ENCODE measurements around the gene TRAPPC2L. TPM values are rescaled to one million over a fixed set of nuclear protein-coding genes. Genes with fewer than 3 reads are reported as not detected.

The TRAPPC2L gene
- total and polyA plus RNA-seq, 2 of the 13 experiments (the other 11 are each of a cell fraction or from before 2014, with no cell fraction given) = 96.3 to 107 TPM

DNA sequence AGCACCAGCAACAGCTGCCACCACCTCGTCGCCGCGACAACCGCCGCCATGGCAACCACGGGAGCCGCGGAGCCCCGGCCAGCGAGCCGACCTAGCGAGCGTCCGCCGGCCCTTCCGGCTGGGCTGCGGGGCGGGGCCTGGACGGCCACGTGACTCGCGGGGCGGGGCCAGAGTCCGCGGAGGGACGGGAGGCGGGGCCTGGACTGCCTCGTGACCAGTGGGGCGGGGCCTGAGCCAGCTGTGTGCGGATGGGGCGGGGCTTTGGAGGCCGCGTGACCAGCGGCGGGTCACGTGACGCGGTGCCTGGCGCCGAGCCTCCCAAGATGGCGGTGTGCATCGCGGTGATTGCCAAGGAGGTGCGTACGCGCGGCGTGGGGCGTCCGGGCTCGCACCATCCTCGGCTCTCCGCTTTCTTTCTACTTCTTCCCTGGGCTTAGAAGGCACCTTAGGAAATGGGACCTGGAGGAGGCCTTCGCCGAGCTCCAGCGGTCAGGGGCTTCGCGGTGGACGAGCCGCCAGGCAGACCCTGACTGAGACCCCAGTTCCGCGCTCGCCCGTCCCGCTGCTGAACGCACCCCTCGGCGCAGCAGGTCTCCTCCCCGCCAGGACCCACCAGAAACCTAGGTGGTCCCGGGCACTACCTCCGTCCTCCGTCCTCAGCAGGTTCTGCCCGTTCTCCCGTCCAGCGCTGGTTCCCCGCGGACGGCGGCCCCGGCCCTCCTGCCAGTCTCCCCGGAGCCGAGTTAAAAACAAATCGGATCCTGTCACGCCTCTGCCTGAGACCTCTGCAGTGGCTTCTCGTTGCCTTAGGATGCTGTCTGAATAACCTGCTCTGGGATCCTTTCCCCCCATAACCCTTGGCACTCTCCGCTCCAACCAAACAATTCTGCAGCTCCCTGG, at the start of gene TRAPPC2L, which contains the start of gene GALNS (continued):
- TF ChIP-seq ZBTB39 (CRISPR knock-in tag; IDR thresholded peaks at IDR 0.05) = no peak
- TF ChIP-seq SP1 (IDR thresholded peaks at IDR 0.05) = no peak
- TF ChIP-seq SP1 (CRISPR knock-in tag; IDR thresholded peaks at IDR 0.05) = peak; percentile 97
- peak; percentile 89 for TF ChIP-seq POLR2G (IDR thresholded peaks at IDR 0.05; ENCODE audit: low read depth, low read length)
- no peak for TF ChIP-seq CENPX (CRISPR knock-in tag; IDR thresholded peaks at IDR 0.05)
- TF ChIP-seq TFDP2 (CRISPR knock-in tag; IDR thresholded peaks at IDR 0.05) = peak; percentile 71
- no peak for TF ChIP-seq ZNF335 (CRISPR knock-in tag; IDR thresholded peaks at IDR 0.05)
- peak; percentile 74 for TF ChIP-seq ZFY (CRISPR knock-in tag; IDR thresholded peaks at IDR 0.05)
- TF ChIP-seq PITX1 (CRISPR knock-in tag; IDR thresholded peaks at IDR 0.05) = no peak
- TF ChIP-seq BCL6 (CRISPR knock-in tag; IDR thresholded peaks at IDR 0.05) = peak; percentile 48; the same call in 1 of the 2 replicates
- TF ChIP-seq, protein P1, sequence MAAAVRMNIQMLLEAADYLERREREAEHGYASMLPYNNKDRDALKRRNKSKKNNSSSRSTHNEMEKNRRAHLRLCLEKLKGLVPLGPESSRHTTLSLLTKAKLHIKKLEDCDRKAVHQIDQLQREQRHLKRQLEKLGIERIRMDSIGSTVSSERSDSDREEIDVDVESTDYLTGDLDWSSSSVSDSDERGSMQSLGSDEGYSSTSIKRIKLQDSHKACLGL (CRISPR knock-in tag; IDR thresholded peaks at IDR 0.05) = peak; percentile 71
- peak; percentile 68 for TF ChIP-seq ZNF691 (CRISPR knock-in tag; IDR thresholded peaks at IDR 0.05; ENCODE audit: borderline replicate concordance, low read depth)
- peak; percentile 96 for TF ChIP-seq ZNF605 (CRISPR knock-in tag; IDR thresholded peaks at IDR 0.05)
- TF ChIP-seq ZNF33A (CRISPR knock-in tag; IDR thresholded peaks at IDR 0.05; ENCODE audit: borderline replicate concordance) = no peak
- TF ChIP-seq XRCC5 (optimal IDR thresholded peaks at IDR 0.05; ENCODE audit: low read length) = no peak
- no peak for TF ChIP-seq ZNF83 (CRISPR knock-in tag; IDR thresholded peaks at IDR 0.05; ENCODE audit: borderline replicate concordance)
- no peak for TF ChIP-seq ZNF552 (CRISPR knock-in tag; IDR thresholded peaks at IDR 0.05; ENCODE audit: borderline replicate concordance)
- TF ChIP-seq HNRNPLL (IDR thresholded peaks at IDR 0.05; ENCODE audit: low read depth, low read length, poor library complexity, severe bottlenecking) = peak; percentile 67
- TF ChIP-seq SRSF1 (optimal IDR thresholded peaks at IDR 0.05; ENCODE audit: low read depth, low read length) = no peak
- TF ChIP-seq, protein P2, sequence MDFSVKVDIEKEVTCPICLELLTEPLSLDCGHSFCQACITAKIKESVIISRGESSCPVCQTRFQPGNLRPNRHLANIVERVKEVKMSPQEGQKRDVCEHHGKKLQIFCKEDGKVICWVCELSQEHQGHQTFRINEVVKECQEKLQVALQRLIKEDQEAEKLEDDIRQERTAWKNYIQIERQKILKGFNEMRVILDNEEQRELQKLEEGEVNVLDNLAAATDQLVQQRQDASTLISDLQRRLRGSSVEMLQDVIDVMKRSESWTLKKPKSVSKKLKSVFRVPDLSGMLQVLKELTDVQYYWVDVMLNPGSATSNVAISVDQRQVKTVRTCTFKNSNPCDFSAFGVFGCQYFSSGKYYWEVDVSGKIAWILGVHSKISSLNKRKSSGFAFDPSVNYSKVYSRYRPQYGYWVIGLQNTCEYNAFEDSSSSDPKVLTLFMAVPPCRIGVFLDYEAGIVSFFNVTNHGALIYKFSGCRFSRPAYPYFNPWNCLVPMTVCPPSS (IDR thresholded peaks at IDR 0.05) = no peak
- 0 out of 2 replicates have a peak, but pooled peaks have one; percentile 2 for TF ChIP-seq ZNF746 (CRISPR knock-in tag; IDR thresholded peaks at IDR 0.05)
- TF ChIP-seq AKAP8 (CRISPR knock-in tag; IDR thresholded peaks at IDR 0.05) = peak; percentile 77; the same call in 1 of the 2 replicates
- peak; percentile 81; the same call in 1 of the 2 replicates for TF ChIP-seq RARG (CRISPR knock-in tag; IDR thresholded peaks at IDR 0.05; ENCODE audit: low read depth)
- no peak for TF ChIP-seq CBX2 (IDR thresholded peaks at IDR 0.05; ENCODE audit: low read depth, low read length)
- TF ChIP-seq CBX2 (CRISPR knock-in tag; IDR thresholded peaks at IDR 0.05; ENCODE audit: low read depth) = no peak

All from HepG2 (cell line).